Measurements from ENCODE around the gene CCDC192.
A peak's percentile ranks its signal among the peaks of the same experiment; 100 is the strongest.

CCDC192 gene

DNA sequence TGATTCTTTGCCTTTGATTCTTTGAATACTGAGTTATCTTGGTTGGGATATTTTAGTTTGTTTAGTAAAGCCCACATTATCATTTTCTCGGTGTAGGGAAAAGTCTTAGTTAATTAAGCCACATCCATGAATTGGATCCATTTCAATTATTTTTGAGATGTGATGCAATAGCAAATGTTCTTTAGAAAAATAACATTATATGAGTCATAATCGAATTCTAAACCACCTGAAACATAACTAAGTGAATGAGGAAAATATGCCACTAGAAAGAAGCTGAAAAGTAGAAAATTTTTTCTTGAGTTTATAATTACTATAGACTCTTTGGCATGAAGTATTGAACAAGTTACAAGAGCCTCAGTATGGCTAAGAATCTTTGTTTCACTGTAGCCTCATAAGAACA lies 17.5 kb upstream of the CCDC192 start:
- no peak for TF ChIP-seq CTCF (conservative IDR thresholded peaks at IDR 0.05; ENCODE audit: low read length)
- no peak overlapping the region for H3K4me3 ChIP-seq (ENCODE audit: low read length)
- no peak for DNase-seq (ENCODE audit: low read depth)

- H3K4me3 ChIP-seq (ENCODE audit: low read length) = no peak overlapping the region
- DNase-seq (ENCODE audit: low read depth) = no peak
- TF ChIP-seq CTCF (conservative IDR thresholded peaks at IDR 0.05; ENCODE audit: low read length) = no peak
Measured at GRCh38 chr5:127686424-127686823, 16.8 kb upstream of the CCDC192 start.

DNA sequence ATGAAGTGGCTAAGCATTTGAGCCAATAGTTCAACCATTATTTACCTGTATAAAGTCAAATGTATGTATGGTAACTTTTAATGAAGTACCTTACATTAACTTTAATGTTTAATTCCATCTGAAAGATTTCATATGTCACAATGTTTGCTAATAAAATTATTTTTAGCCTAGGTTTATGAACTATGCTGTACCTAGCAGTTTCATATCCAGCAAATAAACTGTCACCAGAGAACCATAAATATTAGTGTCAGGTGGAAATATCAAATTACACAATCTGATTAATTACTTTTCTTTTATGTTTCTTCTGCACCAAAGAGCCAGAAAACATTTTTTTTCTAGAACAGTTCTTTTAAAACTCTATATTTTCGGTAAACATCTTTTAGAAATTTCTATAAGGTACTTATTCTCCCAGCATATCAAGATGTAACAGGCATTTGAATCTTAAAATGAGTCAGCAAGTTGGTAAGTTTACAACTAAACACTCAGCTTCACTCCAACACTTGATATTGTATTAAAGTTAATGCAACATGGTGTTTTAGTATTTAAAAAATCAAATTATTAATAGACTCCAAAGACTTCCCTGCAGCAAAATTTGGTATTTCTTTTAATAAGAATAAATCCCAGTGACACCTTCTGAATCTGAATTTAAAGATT lies 8.5 kb upstream of the CCDC192 start:
- no peak overlapping the region for H3K4me3 ChIP-seq (ENCODE audit: low read length)
- DNase-seq (ENCODE audit: low read depth) = no peak
- no peak for TF ChIP-seq CTCF (conservative IDR thresholded peaks at IDR 0.05; ENCODE audit: low read length)

DNA sequence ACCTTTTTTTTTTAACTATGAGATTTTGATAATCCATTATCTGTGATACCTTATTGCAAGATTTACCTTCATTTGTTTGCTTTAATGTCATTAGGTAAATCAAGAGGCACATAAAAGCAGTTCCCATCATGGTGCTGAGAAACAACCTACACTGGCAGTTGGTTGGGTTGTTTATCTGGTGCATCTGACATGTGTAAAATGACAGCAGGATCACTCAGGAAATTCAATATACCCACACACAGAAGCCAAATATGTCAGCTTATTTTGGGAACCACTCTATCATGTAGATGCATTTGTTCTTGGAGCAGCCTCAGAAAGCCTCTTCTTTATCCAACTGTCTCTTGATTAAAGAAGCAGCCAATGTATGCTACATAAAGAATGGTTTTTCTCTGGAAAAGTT lies 7.8 kb upstream of the CCDC192 start:
- no peak overlapping the region for H3K4me3 ChIP-seq (ENCODE audit: low read length)
- no peak for DNase-seq (ENCODE audit: low read depth)
- no peak for TF ChIP-seq CTCF (conservative IDR thresholded peaks at IDR 0.05; ENCODE audit: low read length)

- H3K4me3 ChIP-seq (ENCODE audit: low read length) = no peak overlapping the region
- DNase-seq (ENCODE audit: low read depth) = peak; percentile 59
- no peak for TF ChIP-seq CTCF (conservative IDR thresholded peaks at IDR 0.05; ENCODE audit: low read length)
Measured at GRCh38 chr5:127696683-127697082, 6.5 kb upstream of the CCDC192 start.

- no peak for TF ChIP-seq CTCF (conservative IDR thresholded peaks at IDR 0.05; ENCODE audit: low read length)
- no peak overlapping the region for H3K4me3 ChIP-seq (ENCODE audit: low read length)
- no peak for DNase-seq (ENCODE audit: low read depth)
Measured at GRCh38 chr5:127697894-127698600, 5.1 kb upstream of the CCDC192 start.

- TF ChIP-seq CTCF (conservative IDR thresholded peaks at IDR 0.05; ENCODE audit: low read length) = no peak
- DNase-seq (ENCODE audit: low read depth) = no peak
- no peak overlapping the region for H3K4me3 ChIP-seq (ENCODE audit: low read length)
Measured at GRCh38 chr5:127699416-127699815, 3.8 kb upstream of the CCDC192 start.

Data from AG10803 (cell line).